Spleen (tissue), 7 donors: ENCODE measurements around the gene TOP1.

Experiments used
- POLR2A ChIP-seq, 3 donors: fragments of 450-650 bp; IDR thresholded peaks; one replicate each; pipeline ENCODE4 v1.5.1; 2017; ENCODE audit warnings: antibody characterized with exemption in 3 of 3, mild to moderate bottlenecking in 1 of 3
- POLR2AphosphoS5 ChIP-seq, 3 donors: sonication (generic); formaldehyde crosslinking; IDR thresholded peaks; one replicate each; pipeline ENCODE4 v1.5.1; 2017; ENCODE audit warnings: antibody characterized with exemption in 3 of 3
- TF ChIP-seq, protein P1 (sequence below), 11 experiments: fragments of 200-600 bp in 7 of 11; fragments of 450-650 bp in 4 of 11; sonication (generic) in 4 of 11; IDR thresholded peaks in 8 of 11; conservative IDR thresholded peaks in 3 of 11; 1 replicate in 7 of 11; 2 replicates in 4 of 11; pipeline versions ENCODE4 v1.4.0 to v1.8.0; 2016 to 2021; ENCODE audit warnings: antibody characterized with exemption in 11 of 11, inconsistent platforms in 4 of 11, mild to moderate bottlenecking in 1 of 11
- donor health status: DM: no; HTN: no; CAD: no; lungs with moderate emphysema.
- donor health status: DM: no; HTN: no; CAD: no.
- donor health status: DM: no; HTN: no; CAD: no.

GRCh38 chr20:41045671-41046070 is 17.0 kb downstream of the TOP1 start:
- TF ChIP-seq, protein P1, sequence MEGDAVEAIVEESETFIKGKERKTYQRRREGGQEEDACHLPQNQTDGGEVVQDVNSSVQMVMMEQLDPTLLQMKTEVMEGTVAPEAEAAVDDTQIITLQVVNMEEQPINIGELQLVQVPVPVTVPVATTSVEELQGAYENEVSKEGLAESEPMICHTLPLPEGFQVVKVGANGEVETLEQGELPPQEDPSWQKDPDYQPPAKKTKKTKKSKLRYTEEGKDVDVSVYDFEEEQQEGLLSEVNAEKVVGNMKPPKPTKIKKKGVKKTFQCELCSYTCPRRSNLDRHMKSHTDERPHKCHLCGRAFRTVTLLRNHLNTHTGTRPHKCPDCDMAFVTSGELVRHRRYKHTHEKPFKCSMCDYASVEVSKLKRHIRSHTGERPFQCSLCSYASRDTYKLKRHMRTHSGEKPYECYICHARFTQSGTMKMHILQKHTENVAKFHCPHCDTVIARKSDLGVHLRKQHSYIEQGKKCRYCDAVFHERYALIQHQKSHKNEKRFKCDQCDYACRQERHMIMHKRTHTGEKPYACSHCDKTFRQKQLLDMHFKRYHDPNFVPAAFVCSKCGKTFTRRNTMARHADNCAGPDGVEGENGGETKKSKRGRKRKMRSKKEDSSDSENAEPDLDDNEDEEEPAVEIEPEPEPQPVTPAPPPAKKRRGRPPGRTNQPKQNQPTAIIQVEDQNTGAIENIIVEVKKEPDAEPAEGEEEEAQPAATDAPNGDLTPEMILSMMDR (IDR thresholded peaks at IDR 0.05 in 8 of 11, conservative IDR thresholded peaks at IDR 0.05 in 3 of 11), result no peak
- TF ChIP-seq POLR2A (IDR thresholded peaks at IDR 0.05) (no peak), POLR2AphosphoS5 (IDR thresholded peaks at IDR 0.05) (no peak)
